ENCODE measurements around the gene SUV39H1.

SUV39H1 gene

DNA sequence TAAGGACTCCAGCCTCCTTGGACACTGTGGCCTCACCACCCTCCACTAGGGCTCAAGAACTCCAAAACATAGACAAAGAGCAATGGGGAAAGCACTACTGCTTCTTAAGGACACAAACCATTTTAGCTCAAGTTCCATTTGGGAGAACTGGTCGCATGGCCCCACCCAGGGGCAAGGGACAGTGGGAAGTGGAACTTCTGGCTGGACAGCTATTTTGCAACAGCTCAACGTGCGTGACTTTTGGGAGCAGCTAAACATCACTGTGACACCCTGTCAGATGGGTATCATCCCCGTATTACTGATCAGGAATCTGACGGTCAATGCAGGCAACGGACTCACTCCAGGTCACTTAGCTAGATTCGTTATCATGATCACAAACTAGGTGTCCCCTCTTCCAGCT, 56.0 kb downstream of the SUV39H1 start:
- in situ Hi-C loops (cut with HindIII; ENCODE audit: low pct_ligation_motif_present, low sequenced_read_pairs): no loop called here
- no peak overlapping the region for H3K4me3 ChIP-seq (ENCODE audit: low read depth, low read length)
- H3K36me3 ChIP-seq (replicated peaks): no peaks in the 10 kb centered on the region
- no peaks in the 10 kb centered on the region for H3K27me3 ChIP-seq (replicated peaks)
- DNase-seq: no peak
- H3K27ac ChIP-seq: no peak overlapping the region
- TF ChIP-seq, protein P1, sequence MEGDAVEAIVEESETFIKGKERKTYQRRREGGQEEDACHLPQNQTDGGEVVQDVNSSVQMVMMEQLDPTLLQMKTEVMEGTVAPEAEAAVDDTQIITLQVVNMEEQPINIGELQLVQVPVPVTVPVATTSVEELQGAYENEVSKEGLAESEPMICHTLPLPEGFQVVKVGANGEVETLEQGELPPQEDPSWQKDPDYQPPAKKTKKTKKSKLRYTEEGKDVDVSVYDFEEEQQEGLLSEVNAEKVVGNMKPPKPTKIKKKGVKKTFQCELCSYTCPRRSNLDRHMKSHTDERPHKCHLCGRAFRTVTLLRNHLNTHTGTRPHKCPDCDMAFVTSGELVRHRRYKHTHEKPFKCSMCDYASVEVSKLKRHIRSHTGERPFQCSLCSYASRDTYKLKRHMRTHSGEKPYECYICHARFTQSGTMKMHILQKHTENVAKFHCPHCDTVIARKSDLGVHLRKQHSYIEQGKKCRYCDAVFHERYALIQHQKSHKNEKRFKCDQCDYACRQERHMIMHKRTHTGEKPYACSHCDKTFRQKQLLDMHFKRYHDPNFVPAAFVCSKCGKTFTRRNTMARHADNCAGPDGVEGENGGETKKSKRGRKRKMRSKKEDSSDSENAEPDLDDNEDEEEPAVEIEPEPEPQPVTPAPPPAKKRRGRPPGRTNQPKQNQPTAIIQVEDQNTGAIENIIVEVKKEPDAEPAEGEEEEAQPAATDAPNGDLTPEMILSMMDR (IDR thresholded peaks at IDR 0.05; ENCODE audit: low read depth, low read length, missing control alignments): no peak

DNA sequence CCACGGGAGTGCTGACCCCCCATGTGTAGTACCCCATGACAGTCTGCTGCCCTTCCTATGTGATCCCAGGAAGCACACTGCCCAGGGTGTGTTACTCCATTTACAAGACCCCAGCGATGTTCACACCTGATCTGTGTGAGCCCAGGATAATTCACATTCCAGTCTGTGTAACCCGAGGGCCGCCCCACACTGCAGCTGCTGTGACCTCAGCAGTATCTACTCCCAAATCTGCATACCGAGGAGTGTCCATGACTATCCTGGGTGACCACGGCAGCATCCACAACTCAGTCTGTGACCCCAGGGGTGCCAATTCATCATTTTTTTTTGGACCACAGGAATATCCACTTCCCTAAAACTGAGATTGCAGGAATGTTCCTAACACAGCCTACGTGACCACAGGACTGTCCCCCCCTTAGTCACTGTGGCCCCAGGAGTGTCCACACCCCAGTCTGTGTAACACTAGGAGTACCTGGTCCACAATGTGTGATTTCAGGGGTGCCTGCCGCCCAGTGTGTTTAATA, 57.2 kb downstream of the SUV39H1 start:
- H3K4me3 ChIP-seq (ENCODE audit: low read depth, low read length): no peak overlapping the region
- TF ChIP-seq, protein P1 (IDR thresholded peaks at IDR 0.05; ENCODE audit: low read depth, low read length, missing control alignments): no peak
- H3K27ac ChIP-seq: no peak overlapping the region
- H3K27me3 ChIP-seq (replicated peaks): no peaks in the 10 kb centered on the region
- no peaks in the 10 kb centered on the region for H3K36me3 ChIP-seq (replicated peaks)
- in situ Hi-C loops (cut with HindIII; ENCODE audit: low pct_ligation_motif_present, low sequenced_read_pairs): no loop called here
- no peak for DNase-seq

DNA sequence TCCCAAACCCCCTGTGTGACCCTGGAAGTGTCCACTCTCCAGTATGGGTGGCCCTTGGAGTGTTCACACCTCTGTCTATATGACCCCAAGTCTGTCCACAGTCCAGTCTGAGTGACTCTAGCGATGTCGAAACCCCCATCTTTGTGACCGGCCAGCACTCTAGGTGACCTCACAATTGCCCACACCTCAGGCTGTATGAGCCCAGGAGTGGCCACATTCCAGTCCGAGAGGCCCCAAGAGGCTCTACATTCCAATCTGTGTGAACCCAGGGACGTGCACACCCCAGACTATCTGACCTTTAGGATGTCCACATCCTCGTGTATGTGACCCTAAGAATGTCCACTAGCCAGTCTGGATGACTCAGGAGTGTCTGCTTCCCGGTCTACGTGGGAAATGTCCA, 57.7 kb downstream of the SUV39H1 start:
- Histone ChIP-seq H3K36me3 (replicated peaks) (no peaks in the 10 kb centered on the region), H3K27me3 (replicated peaks) (no peaks in the 10 kb centered on the region), H3K4me3 (ENCODE audit: low read depth, low read length) (no peak overlapping the region), H3K27ac (no peak overlapping the region)
- in situ Hi-C loops (cut with HindIII; ENCODE audit: low pct_ligation_motif_present, low sequenced_read_pairs): no loop called here
- DNase-seq: no peak
- TF ChIP-seq, protein P1 (IDR thresholded peaks at IDR 0.05; ENCODE audit: low read depth, low read length, missing control alignments): no peak

Data from brain microvascular endothelial cell (primary cell).